ENCODE results near the gene SMARCA1. TPM values are rescaled to one million over a fixed set of nuclear protein-coding genes. Genes with fewer than 3 reads are reported as not detected.
A peak's percentile ranks its signal among the peaks of the same experiment; 100 is the strongest.

SMARCA1 gene
- total and polyA plus RNA-seq, 2 of the 13 experiments (the other 11 are each of a cell fraction or from before 2014, with no cell fraction given) = 97.7 to 145 TPM

DNA sequence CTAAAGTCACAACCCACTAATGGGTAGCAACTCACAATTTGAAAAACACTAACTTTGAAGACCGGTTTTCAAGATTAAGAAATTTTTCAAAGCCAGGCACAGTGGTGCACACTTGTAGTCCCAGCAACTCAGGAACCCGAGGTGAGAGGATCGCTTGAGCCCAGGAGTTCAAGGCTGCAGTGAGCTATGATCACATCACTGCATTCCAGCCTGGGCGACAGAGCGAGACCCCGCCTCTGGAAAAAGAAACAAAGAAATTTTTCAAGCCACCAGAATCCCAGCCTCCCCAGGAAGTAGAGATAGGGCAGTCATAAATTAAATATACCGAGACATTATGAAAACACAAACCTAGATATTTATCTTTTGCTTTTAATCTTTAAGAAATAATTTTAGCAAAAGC is 13.0 kb downstream of the SMARCA1 start (continued):
- TF ChIP-seq, protein P1, sequence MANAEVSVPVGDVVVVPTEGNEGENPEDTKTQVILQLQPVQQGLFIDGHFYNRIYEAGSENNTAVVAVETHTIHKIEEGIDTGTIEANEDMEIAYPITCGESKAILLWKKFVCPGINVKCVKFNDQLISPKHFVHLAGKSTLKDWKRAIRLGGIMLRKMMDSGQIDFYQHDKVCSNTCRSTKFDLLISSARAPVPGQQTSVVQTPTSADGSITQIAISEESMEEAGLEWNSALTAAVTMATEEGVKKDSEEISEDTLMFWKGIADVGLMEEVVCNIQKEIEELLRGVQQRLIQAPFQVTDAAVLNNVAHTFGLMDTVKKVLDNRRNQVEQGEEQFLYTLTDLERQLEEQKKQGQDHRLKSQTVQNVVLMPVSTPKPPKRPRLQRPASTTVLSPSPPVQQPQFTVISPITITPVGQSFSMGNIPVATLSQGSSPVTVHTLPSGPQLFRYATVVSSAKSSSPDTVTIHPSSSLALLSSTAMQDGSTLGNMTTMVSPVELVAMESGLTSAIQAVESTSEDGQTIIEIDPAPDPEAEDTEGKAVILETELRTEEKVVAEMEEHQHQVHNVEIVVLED (CRISPR knock-in tag; IDR thresholded peaks at IDR 0.05; ENCODE audit: borderline replicate concordance) = no peak
- TF ChIP-seq, protein P2, sequence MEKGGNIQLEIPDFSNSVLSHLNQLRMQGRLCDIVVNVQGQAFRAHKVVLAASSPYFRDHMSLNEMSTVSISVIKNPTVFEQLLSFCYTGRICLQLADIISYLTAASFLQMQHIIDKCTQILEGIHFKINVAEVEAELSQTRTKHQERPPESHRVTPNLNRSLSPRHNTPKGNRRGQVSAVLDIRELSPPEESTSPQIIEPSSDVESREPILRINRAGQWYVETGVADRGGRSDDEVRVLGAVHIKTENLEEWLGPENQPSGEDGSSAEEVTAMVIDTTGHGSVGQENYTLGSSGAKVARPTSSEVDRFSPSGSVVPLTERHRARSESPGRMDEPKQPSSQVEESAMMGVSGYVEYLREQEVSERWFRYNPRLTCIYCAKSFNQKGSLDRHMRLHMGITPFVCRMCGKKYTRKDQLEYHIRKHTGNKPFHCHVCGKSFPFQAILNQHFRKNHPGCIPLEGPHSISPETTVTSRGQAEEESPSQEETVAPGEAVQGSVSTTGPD (CRISPR knock-in tag; IDR thresholded peaks at IDR 0.05) = no peak
- TF ChIP-seq, protein P3, sequence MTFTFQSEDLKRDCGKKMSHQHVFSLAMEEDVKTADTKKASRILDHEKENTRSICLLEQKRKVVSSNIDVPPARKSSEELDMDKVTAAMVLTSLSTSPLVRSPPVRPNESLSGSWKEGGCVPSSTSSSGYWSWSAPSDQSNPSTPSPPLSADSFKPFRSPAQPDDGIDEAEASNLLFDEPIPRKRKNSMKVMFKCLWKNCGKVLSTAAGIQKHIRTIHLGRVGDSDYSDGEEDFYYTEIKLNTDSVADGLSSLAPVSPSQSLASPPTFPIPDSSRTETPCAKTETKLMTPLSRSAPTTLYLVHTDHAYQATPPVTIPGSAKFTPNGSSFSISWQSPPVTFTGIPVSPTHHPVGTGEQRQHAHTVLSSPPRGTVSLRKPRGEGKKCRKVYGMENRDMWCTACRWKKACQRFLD (CRISPR knock-in tag; IDR thresholded peaks at IDR 0.05; ENCODE audit: borderline replicate concordance) = no peak
- TF ChIP-seq ATF1 (CRISPR knock-in tag; IDR thresholded peaks at IDR 0.05) (no peak), NFIC (IDR thresholded peaks at IDR 0.05; ENCODE audit: low read length) (no peak), ARHGAP35 (CRISPR knock-in tag; IDR thresholded peaks at IDR 0.05; ENCODE audit: borderline replicate concordance) (no peak), RAD51 (IDR thresholded peaks at IDR 0.05; ENCODE audit: borderline replicate concordance) (no peak), RXRB (CRISPR knock-in tag; IDR thresholded peaks at IDR 0.05; ENCODE audit: borderline replicate concordance) (peak; percentile 47; the same call in 1 of the 2 replicates)
- TF ChIP-seq, protein P4, sequence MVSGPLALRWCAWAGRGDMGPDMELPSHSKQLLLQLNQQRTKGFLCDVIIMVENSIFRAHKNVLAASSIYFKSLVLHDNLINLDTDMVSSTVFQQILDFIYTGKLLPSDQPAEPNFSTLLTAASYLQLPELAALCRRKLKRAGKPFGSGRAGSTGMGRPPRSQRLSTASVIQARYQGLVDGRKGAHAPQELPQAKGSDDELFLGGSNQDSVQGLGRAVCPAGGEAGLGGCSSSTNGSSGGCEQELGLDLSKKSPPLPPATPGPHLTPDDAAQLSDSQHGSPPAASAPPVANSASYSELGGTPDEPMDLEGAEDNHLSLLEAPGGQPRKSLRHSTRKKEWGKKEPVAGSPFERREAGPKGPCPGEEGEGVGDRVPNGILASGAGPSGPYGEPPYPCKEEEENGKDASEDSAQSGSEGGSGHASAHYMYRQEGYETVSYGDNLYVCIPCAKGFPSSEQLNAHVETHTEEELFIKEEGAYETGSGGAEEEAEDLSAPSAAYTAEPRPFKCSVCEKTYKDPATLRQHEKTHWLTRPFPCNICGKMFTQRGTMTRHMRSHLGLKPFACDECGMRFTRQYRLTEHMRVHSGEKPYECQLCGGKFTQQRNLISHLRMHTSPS (CRISPR knock-in tag; IDR thresholded peaks at IDR 0.05; ENCODE audit: low read depth) = no peak
- TF ChIP-seq, protein P5, sequence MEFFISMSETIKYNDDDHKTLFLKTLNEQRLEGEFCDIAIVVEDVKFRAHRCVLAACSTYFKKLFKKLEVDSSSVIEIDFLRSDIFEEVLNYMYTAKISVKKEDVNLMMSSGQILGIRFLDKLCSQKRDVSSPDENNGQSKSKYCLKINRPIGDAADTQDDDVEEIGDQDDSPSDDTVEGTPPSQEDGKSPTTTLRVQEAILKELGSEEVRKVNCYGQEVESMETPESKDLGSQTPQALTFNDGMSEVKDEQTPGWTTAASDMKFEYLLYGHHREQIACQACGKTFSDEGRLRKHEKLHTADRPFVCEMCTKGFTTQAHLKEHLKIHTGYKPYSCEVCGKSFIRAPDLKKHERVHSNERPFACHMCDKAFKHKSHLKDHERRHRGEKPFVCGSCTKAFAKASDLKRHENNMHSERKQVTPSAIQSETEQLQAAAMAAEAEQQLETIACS (CRISPR knock-in tag; IDR thresholded peaks at IDR 0.05) = no peak
- TF ChIP-seq, protein P6, sequence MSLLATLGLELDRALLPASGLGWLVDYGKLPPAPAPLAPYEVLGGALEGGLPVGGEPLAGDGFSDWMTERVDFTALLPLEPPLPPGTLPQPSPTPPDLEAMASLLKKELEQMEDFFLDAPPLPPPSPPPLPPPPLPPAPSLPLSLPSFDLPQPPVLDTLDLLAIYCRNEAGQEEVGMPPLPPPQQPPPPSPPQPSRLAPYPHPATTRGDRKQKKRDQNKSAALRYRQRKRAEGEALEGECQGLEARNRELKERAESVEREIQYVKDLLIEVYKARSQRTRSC (CRISPR knock-in tag; IDR thresholded peaks at IDR 0.05; ENCODE audit: low read depth) = no peak
- TF ChIP-seq, protein P7, sequence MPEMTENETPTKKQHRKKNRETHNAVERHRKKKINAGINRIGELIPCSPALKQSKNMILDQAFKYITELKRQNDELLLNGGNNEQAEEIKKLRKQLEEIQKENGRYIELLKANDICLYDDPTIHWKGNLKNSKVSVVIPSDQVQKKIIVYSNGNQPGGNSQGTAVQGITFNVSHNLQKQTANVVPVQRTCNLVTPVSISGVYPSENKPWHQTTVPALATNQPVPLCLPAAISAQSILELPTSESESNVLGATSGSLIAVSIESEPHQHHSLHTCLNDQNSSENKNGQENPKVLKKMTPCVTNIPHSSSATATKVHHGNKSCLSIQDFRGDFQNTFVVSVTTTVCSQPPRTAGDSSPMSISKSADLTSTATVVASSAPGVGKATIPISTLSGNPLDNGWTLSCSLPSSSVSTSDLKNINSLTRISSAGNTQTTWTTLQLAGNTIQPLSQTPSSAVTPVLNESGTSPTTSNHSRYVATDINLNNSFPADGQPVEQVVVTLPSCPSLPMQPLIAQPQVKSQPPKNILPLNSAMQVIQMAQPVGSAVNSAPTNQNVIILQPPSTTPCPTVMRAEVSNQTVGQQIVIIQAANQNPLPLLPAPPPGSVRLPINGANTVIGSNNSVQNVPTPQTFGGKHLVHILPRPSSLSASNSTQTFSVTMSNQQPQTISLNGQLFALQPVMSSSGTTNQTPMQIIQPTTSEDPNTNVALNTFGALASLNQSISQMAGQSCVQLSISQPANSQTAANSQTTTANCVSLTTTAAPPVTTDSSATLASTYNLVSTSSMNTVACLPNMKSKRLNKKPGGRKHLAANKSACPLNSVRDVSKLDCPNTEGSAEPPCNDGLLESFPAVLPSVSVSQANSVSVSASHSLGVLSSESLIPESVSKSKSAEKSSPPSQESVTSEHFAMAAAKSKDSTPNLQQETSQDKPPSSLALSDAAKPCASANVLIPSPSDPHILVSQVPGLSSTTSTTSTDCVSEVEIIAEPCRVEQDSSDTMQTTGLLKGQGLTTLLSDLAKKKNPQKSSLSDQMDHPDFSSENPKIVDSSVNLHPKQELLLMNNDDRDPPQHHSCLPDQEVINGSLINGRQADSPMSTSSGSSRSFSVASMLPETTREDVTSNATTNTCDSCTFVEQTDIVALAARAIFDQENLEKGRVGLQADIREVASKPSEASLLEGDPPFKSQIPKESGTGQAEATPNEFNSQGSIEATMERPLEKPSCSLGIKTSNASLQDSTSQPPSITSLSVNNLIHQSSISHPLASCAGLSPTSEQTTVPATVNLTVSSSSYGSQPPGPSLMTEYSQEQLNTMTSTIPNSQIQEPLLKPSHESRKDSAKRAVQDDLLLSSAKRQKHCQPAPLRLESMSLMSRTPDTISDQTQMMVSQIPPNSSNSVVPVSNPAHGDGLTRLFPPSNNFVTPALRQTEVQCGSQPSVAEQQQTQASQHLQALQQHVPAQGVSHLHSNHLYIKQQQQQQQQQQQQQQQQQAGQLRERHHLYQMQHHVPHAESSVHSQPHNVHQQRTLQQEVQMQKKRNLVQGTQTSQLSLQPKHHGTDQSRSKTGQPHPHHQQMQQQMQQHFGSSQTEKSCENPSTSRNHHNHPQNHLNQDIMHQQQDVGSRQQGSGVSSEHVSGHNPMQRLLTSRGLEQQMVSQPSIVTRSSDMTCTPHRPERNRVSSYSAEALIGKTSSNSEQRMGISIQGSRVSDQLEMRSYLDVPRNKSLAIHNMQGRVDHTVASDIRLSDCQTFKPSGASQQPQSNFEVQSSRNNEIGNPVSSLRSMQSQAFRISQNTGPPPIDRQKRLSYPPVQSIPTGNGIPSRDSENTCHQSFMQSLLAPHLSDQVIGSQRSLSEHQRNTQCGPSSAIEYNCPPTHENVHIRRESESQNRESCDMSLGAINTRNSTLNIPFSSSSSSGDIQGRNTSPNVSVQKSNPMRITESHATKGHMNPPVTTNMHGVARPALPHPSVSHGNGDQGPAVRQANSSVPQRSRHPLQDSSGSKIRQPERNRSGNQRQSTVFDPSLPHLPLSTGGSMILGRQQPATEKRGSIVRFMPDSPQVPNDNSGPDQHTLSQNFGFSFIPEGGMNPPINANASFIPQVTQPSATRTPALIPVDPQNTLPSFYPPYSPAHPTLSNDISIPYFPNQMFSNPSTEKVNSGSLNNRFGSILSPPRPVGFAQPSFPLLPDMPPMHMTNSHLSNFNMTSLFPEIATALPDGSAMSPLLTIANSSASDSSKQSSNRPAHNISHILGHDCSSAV (CRISPR knock-in tag; IDR thresholded peaks at IDR 0.05; ENCODE audit: borderline replicate concordance) = no peak
